ENCODE measurements around the gene CALHM3.
"Not testable (repeated sequence)": the region's sequence is repeated elsewhere in the genome, so short reads cannot be mapped to it uniquely, and the experiment has no call there.

DNA sequence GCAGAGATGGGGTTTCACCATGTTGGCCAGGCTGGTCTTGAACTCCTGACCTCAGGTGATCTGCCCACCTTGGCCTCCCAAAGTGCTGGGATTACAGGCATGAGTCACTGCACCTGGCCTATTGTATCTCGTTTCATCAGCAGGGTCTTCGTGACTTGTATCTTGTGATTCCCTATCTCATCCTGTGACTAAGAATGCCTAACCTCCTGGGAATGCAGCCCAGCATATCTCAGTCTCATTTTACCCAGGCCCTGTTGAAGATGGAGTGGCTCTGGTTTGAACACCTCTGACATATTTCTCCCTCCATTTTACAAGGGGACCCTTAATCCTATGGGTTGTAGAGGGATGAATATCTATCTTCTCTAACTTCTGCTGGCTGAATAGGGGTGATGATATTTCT is 48.4 kb upstream of the CALHM3 start:
- TF ChIP-seq, protein P1, sequence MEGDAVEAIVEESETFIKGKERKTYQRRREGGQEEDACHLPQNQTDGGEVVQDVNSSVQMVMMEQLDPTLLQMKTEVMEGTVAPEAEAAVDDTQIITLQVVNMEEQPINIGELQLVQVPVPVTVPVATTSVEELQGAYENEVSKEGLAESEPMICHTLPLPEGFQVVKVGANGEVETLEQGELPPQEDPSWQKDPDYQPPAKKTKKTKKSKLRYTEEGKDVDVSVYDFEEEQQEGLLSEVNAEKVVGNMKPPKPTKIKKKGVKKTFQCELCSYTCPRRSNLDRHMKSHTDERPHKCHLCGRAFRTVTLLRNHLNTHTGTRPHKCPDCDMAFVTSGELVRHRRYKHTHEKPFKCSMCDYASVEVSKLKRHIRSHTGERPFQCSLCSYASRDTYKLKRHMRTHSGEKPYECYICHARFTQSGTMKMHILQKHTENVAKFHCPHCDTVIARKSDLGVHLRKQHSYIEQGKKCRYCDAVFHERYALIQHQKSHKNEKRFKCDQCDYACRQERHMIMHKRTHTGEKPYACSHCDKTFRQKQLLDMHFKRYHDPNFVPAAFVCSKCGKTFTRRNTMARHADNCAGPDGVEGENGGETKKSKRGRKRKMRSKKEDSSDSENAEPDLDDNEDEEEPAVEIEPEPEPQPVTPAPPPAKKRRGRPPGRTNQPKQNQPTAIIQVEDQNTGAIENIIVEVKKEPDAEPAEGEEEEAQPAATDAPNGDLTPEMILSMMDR (IDR thresholded peaks at IDR 0.05; ENCODE audit: insufficient read depth, low read length) = not testable (repeated sequence)
- TF ChIP-seq POLR2AphosphoS5 (IDR thresholded peaks at IDR 0.05; ENCODE audit: low read depth) = not testable (repeated sequence)

Data from HL-60 (cell line).